H1 (cell line): ENCODE data around the gene CERKL. TPM values are rescaled to one million over a fixed set of nuclear protein-coding genes. Genes with fewer than 3 reads are reported as not detected.

ENCODE experiments used
- CTCF ChIA-PET: fragments of 300-600 bp; sonication (Branson Sonifier 250); formaldehyde crosslinking; loops from one replicate; lab custom pipeline; 2021; ENCODE audit not compliant: partially characterized antibody; lab: Charles Lee
- POLR2A ChIA-PET: fragments of 300-600 bp; sonication (Branson Sonifier 250); formaldehyde crosslinking; loops from one replicate; lab custom pipeline; 2021; ENCODE audit warnings: inconsistent platforms; ENCODE audit not compliant: partially characterized antibody; lab: Charles Lee
- DNase-seq, 2 experiments: peaks; one replicate each; pipeline versions ENCODE4 v3.0.0 to v3.0.0-alpha.2; 2010 to 2022; ENCODE audit warnings: low spot score in 2 of 2, low read depth in 1 of 2, mixed read lengths in 1 of 2
- FAIRE-seq: peaks from 2 replicates; lab custom pipeline; 2011; peaks lifted over from hg19 to GRCh38; lab: Jason Lieb, UNC
- H2AFZ ChIP-seq: 2 replicates; pipeline ENCODE4 v1.8.1; 2012; ENCODE audit warnings: low read length, inconsistent platforms
- H2AK5ac ChIP-seq: 2 replicates; pipeline ENCODE4 v1.6.1; 2013; ENCODE audit warnings: low read depth, low read length
- H2BK120ac ChIP-seq: replicated peaks from 2 replicates; pipeline ENCODE3; 2013; ENCODE audit warnings: low read depth, low read length, inconsistent platforms
- H2BK12ac ChIP-seq: 2 replicates; pipeline ENCODE4 v1.6.1; 2013; ENCODE audit warnings: low read depth, low read length
- H2BK15ac ChIP-seq: 2 replicates; pipeline ENCODE4 v1.6.1; 2013; ENCODE audit warnings: low read length
- H2BK20ac ChIP-seq: 2 replicates; pipeline ENCODE4 v1.6.1; 2013; ENCODE audit warnings: low read length
- H2BK5ac ChIP-seq: 2 replicates; pipeline ENCODE4 v1.6.1; 2013; ENCODE audit warnings: low read depth, low read length
- H3K14ac ChIP-seq: 2 replicates; pipeline ENCODE4 v1.6.1; 2013; ENCODE audit warnings: inconsistent platforms; ENCODE audit not compliant: insufficient read length
- H3K18ac ChIP-seq: 2 replicates; pipeline ENCODE4 v1.6.1; 2013; ENCODE audit warnings: low read length; ENCODE audit errors: extremely low read depth
- H3K23ac ChIP-seq: 2 replicates; pipeline ENCODE4 v1.6.1; 2013; ENCODE audit warnings: inconsistent platforms; ENCODE audit not compliant: insufficient read length
- H3K23me2 ChIP-seq: 2 replicates; pipeline ENCODE4 v1.6.1; 2013; ENCODE audit warnings: low read depth, low read length
- H3K27ac ChIP-seq: 2 replicates; pipeline ENCODE4 v1.6.1; 2011; ENCODE audit warnings: low read depth, low read length, inconsistent platforms
- H3K27me3 ChIP-seq, 4 experiments: replicated peaks in 1 of 4; 1 replicate in 1 of 4; 2 replicates in 3 of 4; pipeline versions ENCODE4 v1.6.1 to v1.8.1; 2011 to 2013; ENCODE audit warnings: low read length in 3 of 4, mild to moderate bottlenecking in 3 of 4, inconsistent platforms in 2 of 4, mixed read lengths in 2 of 4, moderate library complexity in 1 of 4; ENCODE audit not compliant: control insufficient read depth in 3 of 4, insufficient read depth in 3 of 4; ENCODE audit errors: extremely low read depth in 1 of 4
- H3K36me3 ChIP-seq, 4 experiments: 2 replicates each; pipeline versions ENCODE4 v1.6.1 to v1.8.1; 2011 to 2013; ENCODE audit warnings: mild to moderate bottlenecking in 4 of 4, low read length in 3 of 4, moderate library complexity in 2 of 4, control low read depth in 1 of 4, inconsistent platforms in 1 of 4; ENCODE audit not compliant: insufficient read depth in 4 of 4, control insufficient read depth in 2 of 4
- H3K4ac ChIP-seq: replicated peaks from 2 replicates; pipeline ENCODE3; 2013; ENCODE audit warnings: low read length, low read depth, mixed read lengths, inconsistent platforms; ENCODE audit not compliant: insufficient read length
- H3K4me1 ChIP-seq, 4 experiments: replicated peaks in 1 of 4; 1 replicate in 1 of 4; 2 replicates in 3 of 4; pipeline versions ENCODE4 v1.6.1 to v1.8.1; 2011 to 2013; ENCODE audit warnings: low read length in 3 of 4, inconsistent platforms in 2 of 4, mixed read lengths in 1 of 4; ENCODE audit not compliant: insufficient read depth in 4 of 4, control insufficient read depth in 3 of 4
- H3K4me2 ChIP-seq, 2 experiments: 2 replicates each; pipeline versions ENCODE4 v1.6.1 to v1.8.1; 2011 to 2013; ENCODE audit warnings: low read depth in 2 of 2, low read length in 2 of 2, control low read depth in 1 of 2, inconsistent platforms in 1 of 2, mild to moderate bottlenecking in 1 of 2; ENCODE audit not compliant: insufficient read depth in 1 of 2
- H3K4me3 ChIP-seq, 4 experiments: fragments of 200-600, 300-600 bp in 1 of 4; sonication (generic), shearing (Covaris generic), sonication (Bioruptor Twin) in 1 of 4; 2 replicates each; pipeline versions ENCODE4 v1.5.1 to v1.8.1; 2011 to 2016; ENCODE audit warnings: low read length in 4 of 4, low read depth in 3 of 4, control low read depth in 2 of 4, inconsistent platforms in 2 of 4, mild to moderate bottlenecking in 2 of 4, mixed read lengths in 1 of 4, moderate library complexity in 1 of 4; ENCODE audit not compliant: insufficient read depth in 2 of 4; ENCODE audit errors: extremely low read depth in 1 of 4
- H3K56ac ChIP-seq: replicated peaks from 2 replicates; pipeline ENCODE3; 2013; ENCODE audit warnings: low read depth, mild to moderate bottlenecking, mixed read lengths, low read length, inconsistent platforms; ENCODE audit not compliant: insufficient read length
- H3K79me1 ChIP-seq: 2 replicates; pipeline ENCODE4 v1.6.1; 2013; ENCODE audit warnings: low read depth, low read length, control low read depth
- H3K79me2 ChIP-seq, 2 experiments: 2 replicates each; pipeline versions ENCODE4 v1.6.1 to v1.8.1; 2012 to 2013; ENCODE audit warnings: low read length in 2 of 2, mild to moderate bottlenecking in 2 of 2, inconsistent platforms in 1 of 2; ENCODE audit not compliant: insufficient read depth in 2 of 2, control insufficient read depth in 1 of 2
- H3K9ac ChIP-seq, 4 experiments: replicated peaks in 1 of 4; 1 replicate in 1 of 4; 2 replicates in 3 of 4; pipeline versions ENCODE4 v1.6.1 to v1.8.1; 2011 to 2013; ENCODE audit warnings: low read depth in 3 of 4, low read length in 3 of 4, control low read depth in 2 of 4, mild to moderate bottlenecking in 2 of 4, moderate library complexity in 2 of 4, inconsistent platforms in 1 of 4; ENCODE audit errors: extremely low read depth in 1 of 4
- H3K9me3 ChIP-seq, 2 experiments: 2 replicates each; pipeline versions ENCODE4 v1.6.1 to v1.8.1; 2012 to 2013; ENCODE audit warnings: mild to moderate bottlenecking in 2 of 2, moderate library complexity in 2 of 2, control low read depth in 1 of 2, inconsistent platforms in 1 of 2, low read depth in 1 of 2, low read length in 1 of 2, mixed read lengths in 1 of 2; ENCODE audit not compliant: insufficient read depth in 2 of 2
- H4K20me1 ChIP-seq, 2 experiments: replicated peaks in 1 of 2; 2 replicates each; pipeline versions ENCODE3 to v1.8.1; 2011 to 2013; ENCODE audit warnings: inconsistent platforms in 2 of 2, low read length in 2 of 2, mild to moderate bottlenecking in 1 of 2; ENCODE audit not compliant: insufficient read depth in 2 of 2, control insufficient read depth in 1 of 2
- H4K5ac ChIP-seq: 2 replicates; pipeline ENCODE4 v1.6.1; 2013; ENCODE audit warnings: low read length, low read depth, mixed read lengths, inconsistent platforms; ENCODE audit not compliant: insufficient read length
- H4K8ac ChIP-seq: 2 replicates; pipeline ENCODE4 v1.8.0; 2013; ENCODE audit warnings: mild to moderate bottlenecking, moderate library complexity, low read length, inconsistent platforms; ENCODE audit not compliant: insufficient read depth; ENCODE audit errors: extremely low read depth
- H4K91ac ChIP-seq: replicated peaks from 2 replicates; pipeline ENCODE3; 2013; ENCODE audit warnings: low read length, mixed read lengths, inconsistent platforms; ENCODE audit not compliant: insufficient read length
- BCL11A ChIP-seq, 2 experiments: IDR thresholded peaks; one replicate each; pipeline ENCODE4 v1.6.1; 2011; ENCODE audit warnings: low read depth in 2 of 2, low read length in 2 of 2, mild to moderate bottlenecking in 2 of 2
- CBX8 ChIP-seq: fragments of 300-800, 300-1000 bp; sonication (generic); IDR thresholded peaks from 2 replicates; pipeline ENCODE4 v1.7.1; 2016; ENCODE audit warnings: low read depth, low read length, borderline replicate concordance
- GTF2F1 ChIP-seq: IDR thresholded peaks from 2 replicates; pipeline ENCODE4 v1.6.1; 2012; ENCODE audit warnings: low read depth, low read length, improper control_type of control experiment, borderline replicate concordance
- KDM4A ChIP-seq: IDR thresholded peaks from one replicate; pipeline ENCODE4 v1.7.1; 2012; ENCODE audit warnings: low read depth, mild to moderate bottlenecking, moderate library complexity, low read length, inconsistent platforms; ENCODE audit not compliant: severe bottlenecking
- PHF8 ChIP-seq: fragments of 200-600 bp; sonication (generic); conservative IDR thresholded peaks from 2 replicates; pipeline ENCODE4 v1.7.1; 2012; ENCODE audit warnings: low read depth, mild to moderate bottlenecking, inconsistent platforms, low read length, moderate library complexity
- WGBS, 2 experiments: shearing (Covaris generic) in 1 of 2; methylation state at CpG; one replicate each; pipeline versions ENCODE4 v1.1.6 to v1.1.7; 2013 to 2015; ENCODE audit warnings: low lambda C conversion rate in 2 of 2, mixed read lengths in 2 of 2, inconsistent platforms in 1 of 2, low coverage in 1 of 2, missing lambda C conversion rate in 1 of 2; ENCODE audit not compliant: insufficient replicate concordance in 2 of 2, insufficient coverage in 1 of 2, insufficient read length in 1 of 2; ENCODE audit errors: extremely low coverage in 1 of 2, missing lambda C conversion rate in 1 of 2; 5-methylcytosine and 5-hydroxymethylcytosine counted together
- polyA plus RNA-seq, 7 experiments: library from polyadenylated mRNA; depleted of rRNA in 3 of 7; stranded (reverse) in 5 of 7; unstranded in 2 of 7; fragments of >200 nt in 5 of 7; fragments of 200-250 nt in 2 of 7; gene quantifications; 1 replicate in 5 of 7; 2 replicates in 1 of 7; 4 replicates in 1 of 7; pipeline versions ENCODE4 v1.2.1 to v1.2.3, GENCODE V29; 2011 to 2013; ENCODE audit warnings: missing spikeins in 2 of 7, mixed read lengths in 2 of 7
- total RNA-seq: library from RNA; stranded (reverse); fragmentation: NEBNext Ultra II Directional; extraction: Animal tissue kit (Norgen Biotek cat#: 25700); gene quantifications from 2 replicates; pipeline ENCODE4 v1.2.1, GENCODE V29; 2021

The CERKL gene
- total and polyA plus RNA-seq, 2 of the 8 experiments (the other 6 are each of a cell fraction or from before 2014, with no cell fraction given) = 0.05 TPM; not detected in 1

- TF ChIP-seq CBX8 = no peak
- TF ChIP-seq BCL11A (IDR thresholded peaks at IDR 0.05; ENCODE audit: low read depth in 2 of 2, low read length in 2 of 2) = no peak
- no peak for TF ChIP-seq KDM4A
- TF ChIP-seq PHF8 = no peak
- TF ChIP-seq GTF2F1 = no peak
- ChIA-PET POLR2A (no interaction called here), CTCF (no interaction called here)
- Histone ChIP-seq H4K5ac (no peak overlapping the region), H3K36me3 (no peaks in the 10 kb centered on the region), H4K8ac (no peak overlapping the region), H3K4me3 (no peak overlapping the region), H2BK5ac (no peak overlapping the region), H3K56ac (no peak overlapping the region), H3K14ac (no peak overlapping the region), H3K4ac (no peak overlapping the region), H3K27me3 (no peaks in the 10 kb centered on the region), H3K27ac (no peak overlapping the region), H2AK5ac (no peak overlapping the region), H2BK120ac (no peak overlapping the region), H3K79me2 (no peaks in the 10 kb centered on the region), H3K9ac (no peak overlapping the region), H3K23me2 (no peaks in the 10 kb centered on the region), H3K23ac (no peak overlapping the region), H2BK15ac (no peak overlapping the region), H2BK12ac (no peak overlapping the region), H4K91ac (no peak overlapping the region), H2BK20ac (no peak overlapping the region), H3K9me3 (no peaks in the 10 kb centered on the region), H2AFZ (no peak overlapping the region), H3K4me2 (no peak overlapping the region), H3K4me1 (no peaks in the 10 kb centered on the region), H3K79me1 (no peaks in the 10 kb centered on the region), H3K18ac (no peak overlapping the region), H4K20me1 (no peaks in the 10 kb centered on the region)
- no peak for DNase-seq
- no peak for FAIRE-seq
- WGBS, 2 experiments = 96% methylated on average over 6 of the region's 6 CpGs; no CpG with 5 or more reads in 1 of the 2 experiments
Observed at GRCh38 chr2:181527058-181527457, 129.8 kb downstream of the CERKL start.
